Gastroesophageal sphincter (tissue), 3 donors: ENCODE results near the gene WDR27.

Source experiments
- EP300 ChIP-seq: sonication (generic); formaldehyde crosslinking; IDR thresholded peaks from one replicate; pipeline ENCODE4 v1.6.1; 2017; ENCODE audit warnings: antibody characterized with exemption, mild to moderate bottlenecking
- POLR2A ChIP-seq, 2 donors: fragments of 450-650 bp; IDR thresholded peaks; one replicate each; pipeline ENCODE4 v1.6.1; 2017; ENCODE audit warnings: antibody characterized with exemption in 2 of 2, mild to moderate bottlenecking in 2 of 2, moderate library complexity in 1 of 2
- POLR2AphosphoS5 ChIP-seq: sonication (generic); formaldehyde crosslinking; IDR thresholded peaks from one replicate; pipeline ENCODE4 v1.6.1; 2017; ENCODE audit warnings: antibody characterized with exemption
- TF ChIP-seq, protein P1 (sequence below), 4 experiments: fragments of 200-600 bp in 2 of 4; fragments of 450-650 bp in 2 of 4; sonication (generic) in 1 of 4; IDR thresholded peaks; one replicate each; pipeline ENCODE4 v1.5.1; 2017 to 2019; ENCODE audit warnings: antibody characterized with exemption in 4 of 4, mild to moderate bottlenecking in 2 of 4, moderate library complexity in 2 of 4

DNA sequence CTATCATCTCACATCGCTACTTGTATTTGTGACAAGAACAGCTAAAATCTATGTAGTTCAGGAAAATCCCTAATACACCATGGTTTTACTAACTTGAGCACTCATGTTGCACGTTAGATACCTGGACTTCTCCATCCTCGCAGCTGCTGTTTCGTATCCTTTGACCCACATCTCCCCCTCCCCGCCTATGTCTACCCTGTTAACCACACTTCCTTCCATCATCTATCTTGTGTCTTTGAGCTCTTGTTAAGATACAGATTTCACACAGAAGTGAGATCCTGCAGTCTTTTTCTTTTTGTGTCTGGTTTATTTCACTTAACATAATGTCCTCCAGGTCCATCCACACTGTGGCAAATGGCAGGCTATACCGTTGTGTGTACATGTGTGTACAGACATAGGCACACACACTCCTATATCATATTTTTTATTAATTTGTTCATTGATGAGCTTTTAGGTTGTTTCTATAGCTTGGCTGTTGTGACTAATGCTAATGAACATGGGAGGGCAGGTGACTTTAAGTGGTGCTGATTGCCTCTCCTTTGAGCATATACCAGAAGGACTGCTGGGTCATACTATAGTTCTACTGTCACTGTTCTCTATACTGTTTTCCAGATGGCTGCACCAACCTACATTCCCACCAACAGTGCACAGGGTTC is 117.8 kb downstream of the WDR27 start:
- TF ChIP-seq, protein P1, sequence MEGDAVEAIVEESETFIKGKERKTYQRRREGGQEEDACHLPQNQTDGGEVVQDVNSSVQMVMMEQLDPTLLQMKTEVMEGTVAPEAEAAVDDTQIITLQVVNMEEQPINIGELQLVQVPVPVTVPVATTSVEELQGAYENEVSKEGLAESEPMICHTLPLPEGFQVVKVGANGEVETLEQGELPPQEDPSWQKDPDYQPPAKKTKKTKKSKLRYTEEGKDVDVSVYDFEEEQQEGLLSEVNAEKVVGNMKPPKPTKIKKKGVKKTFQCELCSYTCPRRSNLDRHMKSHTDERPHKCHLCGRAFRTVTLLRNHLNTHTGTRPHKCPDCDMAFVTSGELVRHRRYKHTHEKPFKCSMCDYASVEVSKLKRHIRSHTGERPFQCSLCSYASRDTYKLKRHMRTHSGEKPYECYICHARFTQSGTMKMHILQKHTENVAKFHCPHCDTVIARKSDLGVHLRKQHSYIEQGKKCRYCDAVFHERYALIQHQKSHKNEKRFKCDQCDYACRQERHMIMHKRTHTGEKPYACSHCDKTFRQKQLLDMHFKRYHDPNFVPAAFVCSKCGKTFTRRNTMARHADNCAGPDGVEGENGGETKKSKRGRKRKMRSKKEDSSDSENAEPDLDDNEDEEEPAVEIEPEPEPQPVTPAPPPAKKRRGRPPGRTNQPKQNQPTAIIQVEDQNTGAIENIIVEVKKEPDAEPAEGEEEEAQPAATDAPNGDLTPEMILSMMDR (IDR thresholded peaks at IDR 0.05): no peak
- TF ChIP-seq POLR2A (IDR thresholded peaks at IDR 0.05) (no peak), POLR2AphosphoS5 (no peak), EP300 (no peak)
